ENCODE results near the gene RIN1. TPM values are rescaled to one million over a fixed set of nuclear protein-coding genes. Genes with fewer than 3 reads are reported as not detected.
A peak's percentile ranks its signal among the peaks of the same experiment; 100 is the strongest.

Gene RIN1
- total and polyA plus RNA-seq, 2 of the 13 experiments (the other 11 are each of a cell fraction or from before 2014, with no cell fraction given): 2.4 to 4.1 TPM

- TF ChIP-seq ZFP91 (CRISPR knock-in tag; IDR thresholded peaks at IDR 0.05; ENCODE audit: borderline replicate concordance) (no peak), ZBTB20 (CRISPR knock-in tag; IDR thresholded peaks at IDR 0.05; ENCODE audit: borderline replicate concordance, low read depth) (0 out of 2 replicates have a peak, but pooled peaks have one; percentile 8), HES4 (CRISPR knock-in tag; IDR thresholded peaks at IDR 0.05; ENCODE audit: borderline replicate concordance) (no peak; the same call in 1 of the 2 replicates), ZNF660 (CRISPR knock-in tag; IDR thresholded peaks at IDR 0.05; ENCODE audit: borderline replicate concordance, low read depth) (no peak), ZNF543 (CRISPR knock-in tag; IDR thresholded peaks at IDR 0.05) (no peak), TBX2 (CRISPR knock-in tag; IDR thresholded peaks at IDR 0.05; ENCODE audit: borderline replicate concordance) (no peak), ZNF883 (CRISPR knock-in tag; IDR thresholded peaks at IDR 0.05; ENCODE audit: not compliant biosample characterization) (no peak), ZNF407 (CRISPR knock-in tag; IDR thresholded peaks at IDR 0.05; ENCODE audit: not compliant biosample characterization) (no peak), HHEX (CRISPR knock-in tag; IDR thresholded peaks at IDR 0.05) (no peak), TEF (CRISPR knock-in tag; IDR thresholded peaks at IDR 0.05) (no peak), ZNF562 (CRISPR knock-in tag; IDR thresholded peaks at IDR 0.05; ENCODE audit: borderline replicate concordance) (no peak), CEBPB (IDR thresholded peaks at IDR 0.05; ENCODE audit: borderline replicate concordance, low read depth, low read length) (no peak), ZNF337 (CRISPR knock-in tag; IDR thresholded peaks at IDR 0.05; ENCODE audit: borderline replicate concordance, low read depth) (no peak), RBAK (CRISPR knock-in tag; IDR thresholded peaks at IDR 0.05) (no peak), ZFAT (CRISPR knock-in tag; conservative IDR thresholded peaks at IDR 0.05) (no peak), RAD21 (CRISPR knock-in tag; IDR thresholded peaks at IDR 0.05) (no peak), ZSCAN12 (CRISPR knock-in tag; IDR thresholded peaks at IDR 0.05) (no peak)
Observed at GRCh38 chr11:66335531-66336233, 552 bp downstream of the RIN1 start (continued).

Measured in HepG2 (cell line).